SK-N-SH treated with all-trans-retinoic acid at 6 μM for 48 hours (cell line): ENCODE measurements around the gene MIGA2.

ENCODE experiments used
- ATAC-seq: fragments of 200-7000 bp; cut with Tn5 transposase; 3 replicates; pipeline ENCODE4 v1.9.1; 2020; ENCODE audit warnings: mild to moderate bottlenecking, moderate library complexity
- ARNTL ChIP-seq: fragments of 450-650 bp; formaldehyde crosslinking; IDR thresholded peaks from 2 replicates; pipeline ENCODE4 v1.5.0; 2020; ENCODE audit warnings: low read depth, mild to moderate bottlenecking, moderate library complexity, borderline replicate concordance
- BACH2 ChIP-seq: fragments of 250-450 bp; sonication (Bioruptor Pico); IDR thresholded peaks from 2 replicates; pipeline ENCODE4 v1.9.0; 2021; ENCODE audit warnings: mild to moderate bottlenecking, borderline replicate concordance
- CSDC2 ChIP-seq: fragments of 250-450 bp; sonication (Bioruptor Pico); IDR thresholded peaks from 2 replicates; pipeline ENCODE4 v1.5.0; 2020; ENCODE audit warnings: mild to moderate bottlenecking, moderate library complexity
- ESRRG ChIP-seq: fragments of 250-450 bp; sonication (Bioruptor Pico); IDR thresholded peaks from 2 replicates; pipeline ENCODE4 v1.6.1; 2021; ENCODE audit warnings: mild to moderate bottlenecking
- GLIS3 ChIP-seq: fragments of 250-450 bp; sonication (Bioruptor Pico); IDR thresholded peaks from 2 replicates; pipeline ENCODE4 v1.5.0; 2020; ENCODE audit warnings: mild to moderate bottlenecking, moderate library complexity
- ISL1 ChIP-seq: fragments of 250-450 bp; sonication (Bioruptor Pico); IDR thresholded peaks from 2 replicates; pipeline ENCODE4 v2.1.2; 2022; ENCODE audit warnings: mild to moderate bottlenecking, moderate library complexity
- OSR1 ChIP-seq: fragments of 250-450 bp; sonication (Bioruptor Pico); IDR thresholded peaks from 2 replicates; pipeline ENCODE4 v1.8.0; 2022; ENCODE audit warnings: moderate library complexity, mild to moderate bottlenecking, inconsistent platforms
- PPARA ChIP-seq: fragments of 250-450 bp; sonication (Bioruptor Pico); IDR thresholded peaks from 2 replicates; pipeline ENCODE4 v1.5.0; 2020; ENCODE audit warnings: mild to moderate bottlenecking, borderline replicate concordance
- SNAI2 ChIP-seq: fragments of 250-450 bp; sonication (Bioruptor Pico); IDR thresholded peaks from 2 replicates; pipeline ENCODE4 v1.5.0; 2020; ENCODE audit warnings: mild to moderate bottlenecking, moderate library complexity
- TCF4 ChIP-seq: fragments of 250-450 bp; sonication (Bioruptor Pico); IDR thresholded peaks from 2 replicates; pipeline ENCODE4 v1.8.0; 2021; ENCODE audit warnings: mild to moderate bottlenecking, moderate library complexity, borderline replicate concordance
- TOX ChIP-seq: fragments of 250-450 bp; sonication (Bioruptor Pico); IDR thresholded peaks from 2 replicates; pipeline ENCODE4 v1.8.0; 2021; ENCODE audit warnings: mild to moderate bottlenecking, moderate library complexity, borderline replicate concordance
- ZC3H10 ChIP-seq: fragments of 250-450 bp; sonication (Bioruptor Pico); IDR thresholded peaks from 2 replicates; pipeline ENCODE4 v1.5.1; 2021; ENCODE audit warnings: mild to moderate bottlenecking, moderate library complexity
- ZFP3 ChIP-seq: fragments of 250-450 bp; sonication (Bioruptor Pico); IDR thresholded peaks from 2 replicates; pipeline ENCODE4 v1.5.0; 2020; ENCODE audit warnings: mild to moderate bottlenecking, moderate library complexity
- ZFP30 ChIP-seq: fragments of 450-650 bp; formaldehyde crosslinking; IDR thresholded peaks from 2 replicates; pipeline ENCODE4 v1.5.0; 2022; ENCODE audit warnings: mild to moderate bottlenecking, moderate library complexity
- ZNF565 ChIP-seq: fragments of 450-650 bp; formaldehyde crosslinking; conservative IDR thresholded peaks from 2 replicates; pipeline ENCODE4 v1.5.0; 2020; ENCODE audit warnings: low read depth, mild to moderate bottlenecking, moderate library complexity
- ZNF70 ChIP-seq: fragments of 450-650 bp; formaldehyde crosslinking; IDR thresholded peaks from 2 replicates; pipeline ENCODE4 v1.5.0; 2020; ENCODE audit warnings: mild to moderate bottlenecking, moderate library complexity
- TF ChIP-seq, protein P1 (sequence below): fragments of 250-450 bp; sonication (Bioruptor Pico); IDR thresholded peaks from 2 replicates; pipeline ENCODE4 v1.5.1; 2021; ENCODE audit warnings: mild to moderate bottlenecking, moderate library complexity
- TF ChIP-seq, protein P2 (sequence below): fragments of 250-450 bp; sonication (Bioruptor Pico); IDR thresholded peaks from 2 replicates; pipeline ENCODE4 v1.5.1; 2020; ENCODE audit warnings: low read depth, mild to moderate bottlenecking, moderate library complexity
- TF ChIP-seq, protein P3 (sequence below): fragments of 250-450 bp; sonication (Bioruptor Pico); IDR thresholded peaks from 2 replicates; pipeline ENCODE4 v1.8.0; 2020; ENCODE audit warnings: mild to moderate bottlenecking, moderate library complexity, borderline replicate concordance
- TF ChIP-seq, protein P4 (sequence below): fragments of 250-450 bp; sonication (Bioruptor Pico); IDR thresholded peaks from 2 replicates; pipeline ENCODE4 v1.5.0; 2020; ENCODE audit warnings: mild to moderate bottlenecking, moderate library complexity

The MIGA2 gene

DNA sequence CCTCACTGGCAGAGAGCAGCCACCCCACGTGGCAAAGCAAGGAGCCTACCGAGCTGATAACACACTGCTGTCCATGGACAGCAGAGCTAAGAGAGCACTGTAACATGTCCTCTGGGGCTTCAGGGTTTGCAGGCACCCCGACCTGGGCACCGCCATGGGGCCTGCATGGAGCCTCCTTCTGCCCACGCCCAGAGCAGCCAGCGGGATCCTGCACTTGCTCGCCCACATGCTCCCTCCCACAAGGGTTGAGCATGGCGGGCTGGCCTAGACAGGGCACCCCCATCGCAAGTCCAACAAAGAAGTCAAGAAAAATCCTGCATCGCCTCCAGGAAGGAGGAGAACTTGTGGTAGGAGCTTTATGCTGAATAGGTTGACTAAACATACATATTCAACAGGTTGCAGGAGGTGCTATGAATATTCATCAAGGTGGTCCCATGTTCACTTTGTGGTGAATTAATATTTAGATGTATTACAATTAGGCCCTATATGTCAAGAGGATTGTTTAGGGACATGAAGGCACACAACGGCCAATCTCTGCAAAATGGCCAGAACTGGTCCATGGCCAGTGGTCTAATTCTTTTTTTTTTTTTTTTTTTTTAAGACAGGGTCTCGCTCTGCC is 3.8 kb upstream of the MIGA2 start (continued):
- TF ChIP-seq, protein P1, sequence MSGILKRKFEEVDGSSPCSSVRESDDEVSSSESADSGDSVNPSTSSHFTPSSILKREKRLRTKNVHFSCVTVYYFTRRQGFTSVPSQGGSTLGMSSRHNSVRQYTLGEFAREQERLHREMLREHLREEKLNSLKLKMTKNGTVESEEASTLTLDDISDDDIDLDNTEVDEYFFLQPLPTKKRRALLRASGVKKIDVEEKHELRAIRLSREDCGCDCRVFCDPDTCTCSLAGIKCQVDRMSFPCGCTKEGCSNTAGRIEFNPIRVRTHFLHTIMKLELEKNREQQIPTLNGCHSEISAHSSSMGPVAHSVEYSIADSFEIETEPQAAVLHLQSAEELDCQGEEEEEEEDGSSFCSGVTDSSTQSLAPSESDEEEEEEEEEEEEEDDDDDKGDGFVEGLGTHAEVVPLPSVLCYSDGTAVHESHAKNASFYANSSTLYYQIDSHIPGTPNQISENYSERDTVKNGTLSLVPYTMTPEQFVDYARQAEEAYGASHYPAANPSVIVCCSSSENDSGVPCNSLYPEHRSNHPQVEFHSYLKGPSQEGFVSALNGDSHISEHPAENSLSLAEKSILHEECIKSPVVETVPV (CRISPR knock-in tag): no peak
- TF ChIP-seq, protein P2, sequence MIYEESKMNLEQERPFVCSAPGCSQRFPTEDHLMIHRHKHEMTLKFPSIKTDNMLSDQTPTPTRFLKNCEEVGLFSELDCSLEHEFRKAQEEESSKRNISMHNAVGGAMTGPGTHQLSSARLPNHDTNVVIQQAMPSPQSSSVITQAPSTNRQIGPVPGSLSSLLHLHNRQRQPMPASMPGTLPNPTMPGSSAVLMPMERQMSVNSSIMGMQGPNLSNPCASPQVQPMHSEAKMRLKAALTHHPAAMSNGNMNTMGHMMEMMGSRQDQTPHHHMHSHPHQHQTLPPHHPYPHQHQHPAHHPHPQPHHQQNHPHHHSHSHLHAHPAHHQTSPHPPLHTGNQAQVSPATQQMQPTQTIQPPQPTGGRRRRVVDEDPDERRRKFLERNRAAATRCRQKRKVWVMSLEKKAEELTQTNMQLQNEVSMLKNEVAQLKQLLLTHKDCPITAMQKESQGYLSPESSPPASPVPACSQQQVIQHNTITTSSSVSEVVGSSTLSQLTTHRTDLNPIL (CRISPR knock-in tag): no peak
- TF ChIP-seq ESRRG (CRISPR knock-in tag) (no peak), ZNF70 (CRISPR knock-in tag) (no peak), TOX (CRISPR knock-in tag) (no peak), ISL1 (CRISPR knock-in tag) (no peak)

DNA sequence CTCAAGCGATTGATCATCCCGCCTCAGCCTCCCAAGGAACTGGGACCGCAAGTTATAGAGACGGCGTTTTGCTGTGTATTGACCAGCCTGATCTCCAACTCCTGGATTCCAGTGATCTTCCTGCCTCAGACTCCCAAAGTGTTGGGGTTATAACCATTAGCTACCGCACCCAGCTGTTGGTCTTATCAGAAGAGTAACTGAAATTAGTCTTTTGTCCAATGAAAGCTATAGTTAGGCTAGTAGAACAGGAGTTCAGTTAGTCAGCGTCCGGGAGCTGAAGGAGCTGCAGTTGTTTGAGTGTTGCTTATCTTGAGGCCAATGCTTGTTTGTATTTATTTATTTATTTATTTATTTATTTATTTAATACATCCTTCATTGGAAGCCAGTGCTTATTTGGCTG is 3.2 kb upstream of the MIGA2 start:
- no peak for TF ChIP-seq OSR1
- no peak for TF ChIP-seq SNAI2
- TF ChIP-seq, protein P3, sequence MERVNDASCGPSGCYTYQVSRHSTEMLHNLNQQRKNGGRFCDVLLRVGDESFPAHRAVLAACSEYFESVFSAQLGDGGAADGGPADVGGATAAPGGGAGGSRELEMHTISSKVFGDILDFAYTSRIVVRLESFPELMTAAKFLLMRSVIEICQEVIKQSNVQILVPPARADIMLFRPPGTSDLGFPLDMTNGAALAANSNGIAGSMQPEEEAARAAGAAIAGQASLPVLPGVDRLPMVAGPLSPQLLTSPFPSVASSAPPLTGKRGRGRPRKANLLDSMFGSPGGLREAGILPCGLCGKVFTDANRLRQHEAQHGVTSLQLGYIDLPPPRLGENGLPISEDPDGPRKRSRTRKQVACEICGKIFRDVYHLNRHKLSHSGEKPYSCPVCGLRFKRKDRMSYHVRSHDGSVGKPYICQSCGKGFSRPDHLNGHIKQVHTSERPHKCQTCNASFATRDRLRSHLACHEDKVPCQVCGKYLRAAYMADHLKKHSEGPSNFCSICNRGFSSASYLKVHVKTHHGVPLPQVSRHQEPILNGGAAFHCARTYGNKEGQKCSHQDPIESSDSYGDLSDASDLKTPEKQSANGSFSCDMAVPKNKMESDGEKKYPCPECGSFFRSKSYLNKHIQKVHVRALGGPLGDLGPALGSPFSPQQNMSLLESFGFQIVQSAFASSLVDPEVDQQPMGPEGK (CRISPR knock-in tag): no peak
- TF ChIP-seq ZFP3: no peak
- TF ChIP-seq ARNTL: no peak
- TF ChIP-seq, protein P4, sequence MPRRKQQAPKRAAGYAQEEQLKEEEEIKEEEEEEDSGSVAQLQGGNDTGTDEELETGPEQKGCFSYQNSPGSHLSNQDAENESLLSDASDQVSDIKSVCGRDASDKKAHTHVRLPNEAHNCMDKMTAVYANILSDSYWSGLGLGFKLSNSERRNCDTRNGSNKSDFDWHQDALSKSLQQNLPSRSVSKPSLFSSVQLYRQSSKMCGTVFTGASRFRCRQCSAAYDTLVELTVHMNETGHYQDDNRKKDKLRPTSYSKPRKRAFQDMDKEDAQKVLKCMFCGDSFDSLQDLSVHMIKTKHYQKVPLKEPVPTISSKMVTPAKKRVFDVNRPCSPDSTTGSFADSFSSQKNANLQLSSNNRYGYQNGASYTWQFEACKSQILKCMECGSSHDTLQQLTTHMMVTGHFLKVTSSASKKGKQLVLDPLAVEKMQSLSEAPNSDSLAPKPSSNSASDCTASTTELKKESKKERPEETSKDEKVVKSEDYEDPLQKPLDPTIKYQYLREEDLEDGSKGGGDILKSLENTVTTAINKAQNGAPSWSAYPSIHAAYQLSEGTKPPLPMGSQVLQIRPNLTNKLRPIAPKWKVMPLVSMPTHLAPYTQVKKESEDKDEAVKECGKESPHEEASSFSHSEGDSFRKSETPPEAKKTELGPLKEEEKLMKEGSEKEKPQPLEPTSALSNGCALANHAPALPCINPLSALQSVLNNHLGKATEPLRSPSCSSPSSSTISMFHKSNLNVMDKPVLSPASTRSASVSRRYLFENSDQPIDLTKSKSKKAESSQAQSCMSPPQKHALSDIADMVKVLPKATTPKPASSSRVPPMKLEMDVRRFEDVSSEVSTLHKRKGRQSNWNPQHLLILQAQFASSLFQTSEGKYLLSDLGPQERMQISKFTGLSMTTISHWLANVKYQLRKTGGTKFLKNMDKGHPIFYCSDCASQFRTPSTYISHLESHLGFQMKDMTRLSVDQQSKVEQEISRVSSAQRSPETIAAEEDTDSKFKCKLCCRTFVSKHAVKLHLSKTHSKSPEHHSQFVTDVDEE (CRISPR knock-in tag): no peak
- no peak for TF ChIP-seq TOX (CRISPR knock-in tag)
- no peak for TF ChIP-seq BACH2 (CRISPR knock-in tag)
- TF ChIP-seq GLIS3 (CRISPR knock-in tag): no peak
- TF ChIP-seq ISL1 (CRISPR knock-in tag): no peak
- no peak for TF ChIP-seq PPARA (CRISPR knock-in tag)
- TF ChIP-seq ZC3H10 (CRISPR knock-in tag): no peak
- TF ChIP-seq ZNF565 (CRISPR knock-in tag): no peak
- TF ChIP-seq ZFP30 (CRISPR knock-in tag): no peak

DNA sequence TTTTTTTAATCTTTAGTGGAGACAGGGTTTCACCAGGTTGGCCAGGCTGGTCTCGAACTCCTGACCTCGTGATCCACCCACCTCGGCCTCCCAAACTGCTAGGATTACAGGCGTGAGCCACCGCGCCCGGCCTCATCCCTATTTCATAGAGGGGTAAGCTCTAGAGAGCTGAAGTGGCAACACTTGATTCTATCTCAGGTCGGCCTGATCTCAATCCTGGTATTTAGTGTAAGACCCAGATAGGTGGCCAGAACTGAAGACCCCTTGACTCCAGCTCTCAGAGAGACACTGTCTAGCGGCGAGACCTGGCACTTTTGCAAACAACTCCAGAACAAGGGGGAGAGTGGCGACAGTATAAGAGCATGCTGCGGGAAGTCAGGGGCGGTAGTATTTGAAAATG is 588 bp upstream of the MIGA2 start:
- ATAC-seq: peak; percentile 15

More for the DNA sequence above, 3.2 kb upstream of the MIGA2 start:
- ATAC-seq: no peak

DNA sequence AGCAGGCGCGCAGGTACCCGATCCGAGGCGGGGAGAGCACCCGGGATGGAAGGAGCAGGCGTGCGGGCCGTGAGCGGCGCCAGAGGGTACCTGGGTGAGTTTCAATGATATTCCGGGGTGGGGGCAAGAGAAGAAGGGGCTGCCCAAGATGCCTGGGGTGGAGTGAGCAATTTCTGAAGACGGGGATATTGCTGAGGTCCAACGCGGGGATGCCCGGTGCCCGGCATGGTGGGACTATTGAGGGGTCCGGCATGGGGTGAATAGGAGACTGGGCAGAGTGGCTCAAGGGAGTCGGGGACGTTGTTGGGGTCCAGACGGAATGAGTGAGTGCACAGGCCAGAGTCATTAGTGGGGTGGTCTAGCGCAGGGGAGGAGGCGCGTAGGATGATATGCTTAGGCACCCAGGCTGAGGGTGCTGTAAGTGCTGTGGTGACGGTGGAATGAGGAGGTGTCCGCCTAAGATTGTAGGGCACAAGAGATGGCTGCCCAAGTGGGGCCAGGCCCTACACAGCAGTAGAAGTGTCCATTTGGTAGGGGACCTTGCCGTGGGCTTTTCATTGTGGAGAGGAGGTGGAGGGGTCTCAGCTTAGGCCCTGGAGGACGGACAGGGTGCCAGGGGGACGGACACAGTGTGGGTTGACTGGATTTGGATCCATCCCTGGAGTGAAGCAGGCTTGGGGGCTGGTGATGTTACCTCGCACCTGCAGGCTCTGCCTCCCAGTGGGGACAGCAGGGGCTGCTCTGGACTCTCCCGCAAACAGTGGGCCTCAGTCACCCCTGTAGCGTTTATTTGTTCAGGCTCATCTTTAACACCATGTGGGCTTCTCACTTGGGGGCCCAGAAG is 719 bp downstream of the MIGA2 start:
- no peak for TF ChIP-seq GLIS3 (CRISPR knock-in tag)
- no peak for TF ChIP-seq ZC3H10 (CRISPR knock-in tag)
- TF ChIP-seq ZFP30 (CRISPR knock-in tag): no peak
- no peak for TF ChIP-seq CSDC2 (CRISPR knock-in tag)
- no peak for TF ChIP-seq ZNF565 (CRISPR knock-in tag)
- no peak for TF ChIP-seq ESRRG (CRISPR knock-in tag)
- no peak for TF ChIP-seq TCF4 (CRISPR knock-in tag)
- TF ChIP-seq, all 23 proteins: peak for 0
- ATAC-seq: peak; percentile 10
